Fibroblast of skin of right biceps (primary cell): ENCODE measurements around the gene RHBDD3.

Experiments used
- DNase-seq: peaks from one replicate; pipeline ENCODE4 v3.0.0-alpha.2; 2013

Gene RHBDD3

GRCh38 chr22:29216873-29217666 lies 50.7 kb downstream of the RHBDD3 start:
- no peak for DNase-seq

- no peak for DNase-seq
Measured at GRCh38 chr22:29216011-29216872, 51.5 kb downstream of the RHBDD3 start.

GRCh38 chr22:29215012-29215860 lies 52.5 kb downstream of the RHBDD3 start:
- no peak for DNase-seq

GRCh38 chr22:29214232-29214631 lies 53.5 kb downstream of the RHBDD3 start:
- no peak for DNase-seq

GRCh38 chr22:29213493-29213892 lies 54.3 kb downstream of the RHBDD3 start:
- no peak for DNase-seq

- DNase-seq: no peak
Measured at GRCh38 chr22:29212743-29213142, 55.0 kb downstream of the RHBDD3 start.

- DNase-seq: no peak
Measured at GRCh38 chr22:29211466-29211865, 56.3 kb downstream of the RHBDD3 start.

GRCh38 chr22:29211066-29211465 lies 56.7 kb downstream of the RHBDD3 start:
- DNase-seq: no peak
